GM18517 (cell line): ENCODE results near the gene NXN.
"Not testable (repeated sequence)": the region's sequence is repeated elsewhere in the genome, so short reads cannot be mapped to it uniquely, and the experiment has no call there.

Experiments used
- ATAC-seq: cut with Tn5 transposase; IDR thresholded peaks from one replicate; pipeline ENCODE4 v1.9.1; 2021; ENCODE audit warnings: mild to moderate bottlenecking, moderate library complexity; ENCODE audit not compliant: unreplicated experiment

NXN gene

DNA sequence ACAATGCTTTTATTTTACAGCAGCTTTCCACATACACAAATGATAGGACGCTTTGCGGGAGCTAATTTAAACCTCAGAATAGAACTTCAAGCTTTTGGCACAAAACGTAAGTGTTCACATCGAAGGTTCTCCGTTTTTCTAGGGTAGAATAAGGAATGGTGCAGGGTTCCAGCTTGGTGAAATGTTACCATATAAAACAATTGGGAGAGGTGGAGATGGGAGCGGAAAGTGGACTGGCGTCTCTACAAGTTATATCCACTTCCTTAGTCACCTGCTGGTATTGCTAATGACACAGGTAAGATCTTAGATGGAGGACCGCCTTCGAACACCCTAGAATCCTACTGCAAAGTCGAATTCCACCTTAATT, 1.7 kb upstream of the NXN start:
- ATAC-seq, result no peak

DNA sequence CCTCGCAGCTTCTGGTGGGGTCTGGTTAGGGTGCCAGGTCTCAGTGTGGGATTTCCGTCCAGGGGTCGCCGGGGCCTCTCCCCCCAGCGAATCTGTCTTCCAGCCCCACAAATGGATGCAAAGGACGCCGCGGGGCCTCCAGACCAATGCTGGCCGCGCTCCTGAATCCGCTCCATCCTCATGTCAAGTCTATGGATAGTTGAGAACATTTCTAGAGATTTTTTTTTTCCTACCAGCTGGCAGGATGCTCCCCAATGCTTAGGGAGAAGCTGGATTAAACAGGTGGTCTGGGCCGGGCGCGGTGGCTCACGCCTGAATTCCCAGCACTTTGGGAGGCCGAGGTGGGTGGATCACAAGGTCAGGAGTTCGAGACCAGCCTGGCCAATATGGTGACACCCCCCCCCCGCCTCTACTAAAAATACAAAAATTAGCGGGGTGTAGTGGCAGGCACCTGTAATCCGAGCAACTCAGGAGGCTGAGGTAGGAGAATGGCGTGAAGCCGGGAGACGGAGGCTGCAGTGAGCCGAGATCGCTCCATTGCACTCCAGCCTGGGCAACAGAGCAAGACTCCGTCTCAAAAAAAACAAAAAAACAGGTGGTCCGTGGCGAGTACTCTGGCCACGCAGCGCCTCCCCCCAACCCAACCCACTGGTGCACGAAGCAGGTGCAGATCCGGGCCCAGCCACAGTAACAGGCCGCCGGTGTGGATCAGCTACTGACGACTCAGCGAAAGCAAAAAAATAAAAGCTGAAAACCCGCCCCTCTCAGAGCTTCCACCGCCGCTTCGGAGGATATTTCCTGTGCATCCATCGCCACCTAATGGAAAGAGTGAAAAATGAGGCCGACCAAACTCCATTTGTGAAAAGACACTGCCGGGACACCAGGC, 1.1 kb upstream of the NXN start:
- ATAC-seq, result no peak

DNA sequence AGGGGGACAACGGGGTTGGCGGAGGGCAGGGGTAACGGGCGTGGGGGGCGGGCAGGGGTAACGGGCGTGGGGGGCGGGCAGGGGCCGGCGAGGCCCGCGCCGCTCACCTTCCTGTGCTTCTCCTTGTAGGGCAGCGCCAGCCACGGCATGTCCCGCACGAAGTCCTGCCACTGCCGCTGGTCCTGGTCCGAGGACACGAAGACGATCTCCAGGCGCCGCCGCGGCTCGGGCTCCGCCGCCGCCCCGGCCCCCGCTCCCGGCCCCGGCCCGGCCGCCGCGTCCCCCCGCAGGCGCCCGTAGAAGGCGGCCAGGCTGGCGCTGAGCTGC, 401 bp downstream of the NXN start:
- ATAC-seq, result no peak

- no peak for ATAC-seq
Measured at GRCh38 chr17:978103-979093, 1.2 kb downstream of the NXN start.

DNA sequence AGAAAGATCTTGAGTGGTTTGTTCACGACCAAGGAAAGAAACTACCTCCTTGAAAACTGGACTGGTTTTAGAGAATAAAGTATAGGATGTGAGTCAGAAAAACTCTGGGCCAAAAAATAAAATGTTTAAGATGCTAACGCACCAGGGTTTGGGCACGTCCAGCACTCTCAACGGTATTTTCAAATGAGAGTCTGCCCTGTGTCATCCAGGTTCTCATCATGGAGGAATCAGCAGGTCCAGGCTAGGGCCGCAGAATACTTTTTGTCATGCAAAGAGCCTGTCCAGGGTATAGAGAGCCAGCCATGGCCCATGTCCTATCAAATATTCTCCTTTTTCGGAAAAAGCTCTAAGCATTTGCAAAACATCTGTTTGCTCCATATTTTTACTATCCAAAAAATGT, 2.4 kb downstream of the NXN start:
- ATAC-seq, result no peak

DNA sequence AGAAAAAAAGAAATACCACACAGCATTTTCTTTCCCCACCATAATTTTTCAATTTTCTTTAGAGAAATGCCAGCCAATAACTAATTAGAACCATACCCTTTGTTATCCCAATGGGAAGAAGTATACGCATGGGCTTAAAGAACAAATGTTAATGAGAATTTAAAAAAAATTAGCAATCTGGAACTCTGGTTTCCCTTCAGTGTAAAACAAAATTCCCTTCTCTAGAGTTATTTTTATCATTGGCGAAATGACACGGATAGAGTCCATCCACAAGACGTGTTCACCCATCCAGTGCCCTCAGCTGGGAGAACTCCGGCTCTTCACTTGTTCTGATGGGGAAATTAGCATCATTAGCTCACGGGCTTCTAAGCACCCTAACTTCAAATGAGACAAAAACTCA, 3.3 kb downstream of the NXN start:
- ATAC-seq, result no peak

- no peak for ATAC-seq
Measured at GRCh38 chr17:975371-975915, 4.1 kb downstream of the NXN start.

DNA sequence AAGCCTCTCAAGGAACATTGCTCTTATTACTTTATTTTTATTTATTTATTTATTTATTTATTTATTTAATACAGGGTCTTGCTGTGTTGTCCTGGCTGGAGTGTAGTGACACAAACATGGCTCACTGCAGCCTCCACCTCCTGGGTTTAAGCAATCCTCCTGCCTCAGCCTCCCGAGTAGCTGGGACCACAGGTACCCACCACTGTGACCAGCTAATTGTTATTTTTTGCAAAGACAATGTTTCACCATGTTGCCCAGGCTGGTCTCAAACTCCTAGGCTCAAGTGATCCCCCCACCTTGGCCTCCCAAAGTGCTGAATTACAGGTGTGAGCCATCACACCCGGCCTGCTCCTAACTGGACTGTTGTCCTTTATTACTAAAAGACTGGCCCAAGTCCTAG, 4.8 kb downstream of the NXN start:
- not testable (repeated sequence) for ATAC-seq

DNA sequence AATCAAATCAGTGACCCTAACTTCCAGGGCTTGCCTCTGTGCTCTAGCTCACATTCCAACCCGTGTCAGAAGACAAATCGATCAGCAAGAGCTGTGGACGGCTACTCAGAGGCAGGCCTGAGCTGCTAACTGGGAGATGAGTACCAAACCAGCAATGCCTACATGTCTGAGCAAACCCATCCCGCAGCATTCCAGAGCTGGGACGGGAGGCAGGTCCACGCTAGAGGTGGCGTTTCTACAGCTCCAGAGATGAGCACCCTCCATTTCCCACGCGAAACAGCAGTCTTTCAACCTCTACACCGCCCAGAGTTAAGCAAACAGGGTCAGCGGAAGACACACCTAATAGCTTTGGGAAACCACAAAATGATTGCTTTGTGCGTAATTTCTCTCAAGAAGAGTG, 6.5 kb downstream of the NXN start:
- no peak for ATAC-seq

DNA sequence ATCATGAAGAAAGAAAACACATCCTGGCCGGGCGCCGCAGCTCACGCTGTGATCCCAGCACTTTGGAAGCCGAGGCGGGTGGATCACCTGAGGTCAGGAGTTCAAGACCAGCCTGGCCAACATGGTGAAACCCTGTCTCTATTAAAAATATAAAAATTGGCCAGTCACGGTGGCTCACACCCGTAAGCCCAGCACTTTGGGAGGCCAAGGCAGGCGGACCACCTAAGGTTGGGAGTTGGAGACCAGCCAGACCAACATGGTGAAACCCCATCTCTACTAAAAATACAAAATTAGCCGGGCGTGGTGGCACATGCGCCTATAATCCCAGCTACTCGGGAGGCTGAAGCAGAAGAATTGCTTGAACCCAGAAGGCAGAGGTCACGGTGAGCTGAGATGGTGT, 7.7 kb downstream of the NXN start:
- not testable (repeated sequence) for ATAC-seq

DNA sequence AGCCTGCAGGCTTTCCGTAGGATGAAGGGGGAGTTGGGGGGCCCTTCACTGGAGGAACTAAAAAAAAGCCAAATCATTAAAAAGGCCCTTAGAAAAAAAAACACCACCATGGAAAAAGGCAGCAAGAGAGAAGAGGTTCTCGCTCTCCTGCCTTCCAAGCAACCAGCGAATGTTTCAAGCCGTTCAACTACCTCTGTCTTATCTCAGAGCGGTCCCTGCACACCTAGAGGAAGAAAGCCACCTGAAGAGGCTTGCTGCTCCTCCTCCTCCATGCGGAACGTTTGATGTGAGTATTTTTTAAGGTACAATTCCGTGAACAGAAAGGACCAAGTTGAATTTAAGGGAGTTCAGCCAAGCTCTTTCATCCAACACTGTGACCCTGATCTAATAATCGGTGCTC, 9.2 kb downstream of the NXN start:
- ATAC-seq, result no peak

DNA sequence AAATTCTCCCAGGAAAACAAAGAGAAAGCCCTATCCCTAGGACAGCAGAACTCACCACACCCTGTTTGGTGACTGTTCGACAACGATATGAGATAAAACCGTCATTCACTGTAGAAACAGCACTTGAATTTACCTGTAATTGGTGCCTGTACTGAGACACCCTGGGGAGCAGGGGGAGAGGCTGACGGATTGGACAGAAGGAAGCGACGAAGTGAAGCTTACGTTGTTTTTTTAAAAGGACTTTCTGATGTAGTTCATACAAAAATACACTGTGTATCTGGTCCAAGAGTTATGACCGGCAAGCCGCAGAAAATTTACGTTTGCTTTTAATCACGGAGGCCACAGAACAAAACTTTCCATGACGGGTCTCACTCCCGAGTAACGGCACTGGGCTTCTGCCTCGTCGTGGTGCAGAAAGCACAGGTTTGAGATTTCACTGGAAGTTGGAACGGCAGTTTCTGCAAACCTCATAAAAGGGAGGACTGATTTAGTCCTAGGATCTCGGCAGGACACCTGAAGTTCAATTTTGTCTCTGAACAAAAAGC, 9.7 kb downstream of the NXN start:
- ATAC-seq, result no peak

DNA sequence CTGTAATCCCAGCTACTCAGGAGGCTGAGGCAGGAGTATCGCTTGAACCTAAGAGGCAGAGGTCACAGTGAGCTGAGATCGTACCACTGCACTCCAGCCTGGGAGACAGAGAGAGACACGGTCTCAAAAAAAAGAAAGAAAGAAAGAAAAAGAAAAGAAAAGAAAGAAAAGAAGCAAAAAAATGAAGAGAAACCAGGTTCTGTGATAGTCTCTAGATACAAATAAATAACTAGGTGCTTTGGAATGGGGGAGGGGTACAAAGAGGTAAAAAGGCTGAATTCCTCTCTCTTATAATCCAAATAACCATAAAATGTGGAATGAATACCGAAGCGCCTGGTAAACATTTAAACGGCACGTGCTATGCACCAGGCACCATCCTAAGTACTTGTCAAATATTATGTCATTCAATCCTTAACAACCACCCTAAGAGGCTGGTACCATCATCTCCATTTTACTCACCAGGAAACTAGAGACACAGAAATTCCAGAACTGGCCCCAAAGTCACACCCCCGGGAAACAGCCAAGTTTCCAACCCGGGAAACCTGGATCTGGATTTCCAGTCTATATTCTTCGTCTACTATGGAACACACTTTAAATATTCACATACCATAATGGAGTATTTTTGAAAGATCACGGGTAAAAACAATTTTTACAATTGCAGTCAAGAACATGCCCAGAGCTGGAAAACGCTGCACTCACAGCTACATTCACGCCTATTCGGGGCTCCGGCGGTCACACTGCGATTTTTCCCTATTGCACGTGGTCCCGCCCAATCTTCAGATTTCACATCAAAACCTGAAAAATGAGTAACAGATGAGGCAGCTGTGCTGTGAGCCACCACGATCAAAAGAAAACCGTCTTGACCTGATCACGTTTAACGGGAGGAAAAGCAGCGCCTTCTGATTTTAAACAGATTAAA, 10.5 kb downstream of the NXN start:
- no peak for ATAC-seq

GRCh38 chr17:967122-967521, 12.5 kb downstream of the NXN start:
- no peak for ATAC-seq

DNA sequence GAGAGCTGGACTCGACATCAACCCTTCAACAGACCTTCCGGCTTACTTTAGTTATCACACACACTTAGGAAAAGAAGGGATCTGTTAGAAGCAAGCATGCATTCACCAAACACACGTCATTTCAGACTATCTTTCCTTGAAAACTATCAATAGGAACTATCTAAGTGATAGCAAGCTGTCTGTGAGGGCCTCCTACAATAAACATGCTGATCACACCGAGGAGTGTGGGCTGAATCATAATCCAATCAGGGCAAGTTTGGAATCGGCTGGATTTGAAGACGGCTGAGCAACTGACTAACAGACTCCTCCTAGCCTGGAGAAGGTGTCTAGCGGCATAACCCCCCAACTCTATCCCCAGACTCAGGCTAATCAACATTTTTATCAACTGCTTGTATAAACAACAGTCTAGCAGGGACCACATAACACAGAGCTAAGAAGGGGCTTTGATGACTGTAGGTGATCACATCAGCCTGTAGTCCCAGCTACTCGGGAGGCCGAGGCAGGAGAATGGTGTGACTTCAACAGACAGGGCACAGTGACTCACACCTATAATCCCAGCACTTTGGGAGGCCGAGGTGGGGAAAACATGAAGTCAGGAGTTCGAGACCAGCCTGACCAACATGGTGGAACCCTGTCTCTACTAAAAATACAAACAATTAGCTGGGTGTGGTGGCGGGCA, 14.1 kb downstream of the NXN start:
- ATAC-seq, result no peak

GRCh38 chr17:964876-965275, 14.7 kb downstream of the NXN start:
- no peak for ATAC-seq

DNA sequence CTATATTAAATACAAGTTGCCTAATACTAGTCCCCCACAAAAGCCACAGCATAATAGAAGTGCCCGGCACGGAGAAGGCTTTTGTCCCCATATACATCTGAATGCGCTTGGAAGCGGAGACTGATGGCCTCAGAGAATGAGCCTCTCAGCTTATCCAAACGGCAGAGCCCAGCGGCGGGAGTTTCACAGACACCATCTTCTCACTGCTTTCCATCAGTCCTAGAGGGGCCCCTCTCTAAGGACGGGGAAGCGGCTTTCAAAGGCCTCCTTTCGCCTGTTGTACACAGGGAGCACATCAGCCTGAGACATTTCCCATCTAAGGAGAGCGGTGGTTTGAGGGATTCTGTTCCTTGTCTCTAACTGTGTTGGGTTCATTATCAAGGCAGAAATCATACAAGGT, 16.9 kb downstream of the NXN start:
- ATAC-seq, result no peak

GRCh38 chr17:962166-962565, 17.4 kb downstream of the NXN start:
- no peak for ATAC-seq

GRCh38 chr17:958712-959451, 20.7 kb downstream of the NXN start:
- ATAC-seq, result no peak
